Karpas-422 (cell line): Measurements from ENCODE around the gene ZFP91. TPM values are rescaled to one million over a fixed set of nuclear protein-coding genes. Genes with fewer than 3 reads are reported as not detected.

Source experiments
- DNase-seq: peaks from one replicate; pipeline ENCODE4 v3.0.0-alpha.2; 2015
- H2AFZ ChIP-seq: fragments of 200-600 bp; sonication (generic); 2 replicates; pipeline ENCODE4 v1.6.1; 2014; ENCODE audit warnings: antibody characterized with exemption, low read length, mixed read lengths
- H3K27ac ChIP-seq: fragments of 200-600 bp; sonication (generic); 2 replicates; pipeline ENCODE4 v1.5.1; 2014; ENCODE audit warnings: mild to moderate bottlenecking, low read length, moderate library complexity
- H3K27me3 ChIP-seq: fragments of 200-600 bp; sonication (generic); 2 replicates; pipeline ENCODE4 v1.6.1; 2014; ENCODE audit warnings: low read length, mixed read lengths
- H3K36me3 ChIP-seq: fragments of 200-600 bp; sonication (generic); 2 replicates; pipeline ENCODE4 v1.6.1; 2014; ENCODE audit warnings: low read length, mixed read lengths; ENCODE audit not compliant: insufficient read depth
- H3K4me1 ChIP-seq: fragments of 200-600 bp; sonication (generic); 2 replicates; pipeline ENCODE4 v1.6.1; 2014; ENCODE audit warnings: mild to moderate bottlenecking, low read length, mixed read lengths
- H3K4me2 ChIP-seq: fragments of 200-600 bp; sonication (generic); 2 replicates; pipeline ENCODE4 v1.6.1; 2014; ENCODE audit warnings: low read length, low read depth, mild to moderate bottlenecking; ENCODE audit not compliant: poor library complexity, severe bottlenecking
- H3K4me3 ChIP-seq: fragments of 200-600 bp; sonication (generic); 2 replicates; pipeline ENCODE4 v1.5.1; 2014; ENCODE audit warnings: mild to moderate bottlenecking, antibody characterized with exemption, low read length, mixed read lengths
- H3K79me2 ChIP-seq: fragments of 200-600 bp; sonication (generic); 2 replicates; pipeline ENCODE4 v1.6.1; 2014; ENCODE audit warnings: mild to moderate bottlenecking, low read length, mixed read lengths
- H3K9ac ChIP-seq: fragments of 200-600 bp; sonication (generic); 2 replicates; pipeline ENCODE4 v1.6.0; 2014; ENCODE audit warnings: low read length
- H3K9me2 ChIP-seq: fragments of 200-600 bp; sonication (generic), shearing (Covaris generic); replicated peaks from 2 replicates; pipeline ENCODE4 v1.6.0; 2014; ENCODE audit warnings: mild to moderate bottlenecking, low read length, moderate library complexity; ENCODE audit not compliant: insufficient read depth
- H3K9me3 ChIP-seq: fragments of 300-700, 200-600 bp; sonication (generic); 2 replicates; pipeline ENCODE4 v1.6.1; 2014; ENCODE audit warnings: low read length, mixed read lengths
- H4K20me1 ChIP-seq: fragments of 200-600 bp; sonication (generic); 2 replicates; pipeline ENCODE4 v1.6.1; 2014; ENCODE audit warnings: mild to moderate bottlenecking, antibody characterized with exemption, low read length, low read depth; ENCODE audit not compliant: insufficient read depth
- total RNA-seq: library from RNA; depleted of rRNA; stranded (reverse); fragments of >200 nt; shearing (Covaris generic); gene quantifications from 2 replicates; pipeline ENCODE4 v1.2.3, GENCODE V29; 2014; ENCODE audit warnings: low replicate concordance

The ZFP91 gene
- total RNA-seq, 1 experiment from 2014 or later: 49.4 TPM

- H3K4me2 ChIP-seq: no peak overlapping the region
These were observed 30.9 kb downstream of the ZFP91 start for GRCh38 chr11:58609723-58610122.

GRCh38 chr11:58613228-58613627, 34.4 kb downstream of the ZFP91 start:
- peaks cover 83% of the 10 kb centered on the region for H3K79me2 ChIP-seq
- H4K20me1 ChIP-seq: no peaks in the 10 kb centered on the region
- no peak for DNase-seq
- no peak overlapping the region for H2AFZ ChIP-seq
- no peaks in the 10 kb centered on the region for H3K27me3 ChIP-seq
- H3K4me3 ChIP-seq: no peak overlapping the region
- peaks cover 59% of the 10 kb centered on the region for H3K4me1 ChIP-seq
- peaks cover 87% of the 10 kb centered on the region for H3K36me3 ChIP-seq
- H3K9me2 ChIP-seq: no peaks in the 10 kb centered on the region
- H3K9me3 ChIP-seq: no peaks in the 10 kb centered on the region
- H3K9ac ChIP-seq: no peak overlapping the region
- H3K27ac ChIP-seq: no peak overlapping the region
- H3K4me2 ChIP-seq: no peak overlapping the region

More at GRCh38 chr11:58609723-58610122, 30.9 kb downstream of the ZFP91 start:
- Histone ChIP-seq H3K4me1 (peaks cover 55% of the 10 kb centered on the region), H4K20me1 (no peaks in the 10 kb centered on the region), H3K36me3 (peaks cover 53% of the 10 kb centered on the region), H3K9me3 (no peaks in the 10 kb centered on the region), H3K27me3 (no peaks in the 10 kb centered on the region), H3K9me2 (no peaks in the 10 kb centered on the region), H3K27ac (no peak overlapping the region), H2AFZ (no peak overlapping the region), H3K4me3 (no peak overlapping the region), H3K9ac (no peak overlapping the region), H3K79me2 (peaks cover 97% of the 10 kb centered on the region)
- DNase-seq: no peak

- no peaks in the 10 kb centered on the region for H3K9me2 ChIP-seq
- H3K27me3 ChIP-seq: no peaks in the 10 kb centered on the region
- peaks cover 92% of the 10 kb centered on the region for H3K36me3 ChIP-seq
- H3K4me3 ChIP-seq: no peak overlapping the region
- H4K20me1 ChIP-seq: no peaks in the 10 kb centered on the region
- no peak overlapping the region for H3K4me2 ChIP-seq
- H3K4me1 ChIP-seq: peaks cover 46% of the 10 kb centered on the region
- no peaks in the 10 kb centered on the region for H3K9me3 ChIP-seq
- H3K9ac ChIP-seq: no peak overlapping the region
- no peak for DNase-seq
- no peak overlapping the region for H2AFZ ChIP-seq
- no peak overlapping the region for H3K27ac ChIP-seq
- peaks cover 75% of the 10 kb centered on the region for H3K79me2 ChIP-seq
These were observed 36.7 kb downstream of the ZFP91 start for GRCh38 chr11:58615559-58615958.

GRCh38 chr11:58616594-58616993, 37.7 kb downstream of the ZFP91 start:
- Histone ChIP-seq H3K4me3 (no peak overlapping the region), H3K4me1 (peaks cover 35% of the 10 kb centered on the region), H2AFZ (no peak overlapping the region), H3K27ac (no peak overlapping the region), H4K20me1 (no peaks in the 10 kb centered on the region), H3K9ac (no peak overlapping the region), H3K9me3 (no peaks in the 10 kb centered on the region), H3K36me3 (peaks cover 89% of the 10 kb centered on the region), H3K27me3 (no peaks in the 10 kb centered on the region), H3K4me2 (no peak overlapping the region), H3K9me2 (no peaks in the 10 kb centered on the region), H3K79me2 (peaks cover 71% of the 10 kb centered on the region)
- no peak for DNase-seq

- peaks cover 84% of the 10 kb centered on the region for H3K36me3 ChIP-seq
- no peak overlapping the region for H3K9ac ChIP-seq
- no peaks in the 10 kb centered on the region for H3K27me3 ChIP-seq
- H2AFZ ChIP-seq: no peak overlapping the region
- H3K27ac ChIP-seq: no peak overlapping the region
- H3K9me3 ChIP-seq: no peaks in the 10 kb centered on the region
- H3K4me1 ChIP-seq: peaks cover 21% of the 10 kb centered on the region
- H4K20me1 ChIP-seq: no peaks in the 10 kb centered on the region
- H3K4me3 ChIP-seq: no peak overlapping the region
- H3K9me2 ChIP-seq: no peaks in the 10 kb centered on the region
- H3K4me2 ChIP-seq: no peak overlapping the region
- no peak for DNase-seq
- H3K79me2 ChIP-seq: peaks cover 58% of the 10 kb centered on the region
These were observed 39.2 kb downstream of the ZFP91 start for GRCh38 chr11:58617976-58618557.

- no peak overlapping the region for H2AFZ ChIP-seq
- peaks cover 28% of the 10 kb centered on the region for H3K79me2 ChIP-seq
- H3K9me2 ChIP-seq: no peaks in the 10 kb centered on the region
- H3K27me3 ChIP-seq: no peaks in the 10 kb centered on the region
- H3K4me2 ChIP-seq: no peak overlapping the region
- no peaks in the 10 kb centered on the region for H4K20me1 ChIP-seq
- no peaks in the 10 kb centered on the region for H3K4me1 ChIP-seq
- no peaks in the 10 kb centered on the region for H3K9me3 ChIP-seq
- H3K4me3 ChIP-seq: no peak overlapping the region
- peaks cover 80% of the 10 kb centered on the region for H3K36me3 ChIP-seq
- H3K9ac ChIP-seq: no peak overlapping the region
- no peak for DNase-seq
- no peak overlapping the region for H3K27ac ChIP-seq
These were observed 42.9 kb downstream of the ZFP91 start for GRCh38 chr11:58621586-58622262.

- H3K4me2 ChIP-seq: no peak within 1 kb of the TSS
- no peaks in the 10 kb centered on the region for H3K9me3 ChIP-seq
- no peak within 1 kb of the TSS for H3K27ac ChIP-seq
- H3K4me1 ChIP-seq: no peaks in the 10 kb centered on the region
- H3K79me2 ChIP-seq: peaks cover 23% of the 10 kb centered on the region
- DNase-seq: no peak
- no peak within 1 kb of the TSS for H3K9ac ChIP-seq
- no peak within 1 kb of the TSS for H2AFZ ChIP-seq
- H3K9me2 ChIP-seq: no peaks in the 10 kb centered on the region
- H4K20me1 ChIP-seq: no peaks in the 10 kb centered on the region
- no peaks in the 10 kb centered on the region for H3K27me3 ChIP-seq
- peaks cover 76% of the 10 kb centered on the region for H3K36me3 ChIP-seq
- H3K4me3 ChIP-seq: no peak within 1 kb of the TSS
These were observed 43.5 kb downstream of the ZFP91 start, which contains the start of gene CNTF for GRCh38 chr11:58622344-58622743. Gene CNTF, plus strand, starts transcription at chr11:58622665. Its CDS starts 88 bp downstream, at chr11:58622753.

GRCh38 chr11:58625086-58625485, 46.2 kb downstream of the ZFP91 start:
- Histone ChIP-seq H3K27ac (no peak overlapping the region), H3K36me3 (peaks cover 58% of the 10 kb centered on the region), H3K4me2 (no peak overlapping the region), H3K9me2 (no peaks in the 10 kb centered on the region), H3K9me3 (no peaks in the 10 kb centered on the region), H3K9ac (no peak overlapping the region), H3K79me2 (peaks cover 10% of the 10 kb centered on the region), H4K20me1 (no peaks in the 10 kb centered on the region), H3K4me3 (no peak overlapping the region), H3K4me1 (no peaks in the 10 kb centered on the region), H3K27me3 (no peaks in the 10 kb centered on the region), H2AFZ (no peak overlapping the region)
- DNase-seq: no peak
